Neural cell (in vitro differentiated cells): Measurements from ENCODE around the gene AKT1S1. TPM values are rescaled to one million over a fixed set of nuclear protein-coding genes. Genes with fewer than 3 reads are reported as not detected.

Experiments
- H2AFZ ChIP-seq: fragments of 200-600, 300-800 bp; sonication (generic), shearing (Covaris generic); 2 replicates; pipeline ENCODE4 v1.6.0; 2014; ENCODE audit warnings: low read depth, mild to moderate bottlenecking, antibody characterized with exemption, low read length, moderate library complexity
- H3F3A ChIP-seq: fragments of 200-600 bp; shearing (Covaris generic); 2 replicates; pipeline ENCODE4 v1.6.1; 2016; ENCODE audit warnings: mild to moderate bottlenecking, moderate library complexity, mixed read lengths, antibody characterized with exemption, low read length; ENCODE audit not compliant: insufficient read depth, poor library complexity, severe bottlenecking
- H3K27ac ChIP-seq: fragments of 200-600, 300-800 bp; sonication (generic), shearing (Covaris generic); 2 replicates; pipeline ENCODE4 v1.5.1; 2014; ENCODE audit warnings: mild to moderate bottlenecking, low read length, moderate library complexity
- H3K27me3 ChIP-seq: fragments of 300-800, 200-600 bp; sonication (generic), shearing (Covaris generic); 2 replicates; pipeline ENCODE4 v1.6.0; 2014; ENCODE audit warnings: mild to moderate bottlenecking, low read depth, low read length, moderate library complexity; ENCODE audit not compliant: insufficient read depth
- H3K36me3 ChIP-seq: fragments of 300-800, 200-600 bp; sonication (generic), shearing (Covaris generic); 2 replicates; pipeline ENCODE4 v1.5.1; 2014; ENCODE audit warnings: mild to moderate bottlenecking, antibody characterized with exemption, low read length, moderate library complexity; ENCODE audit not compliant: insufficient read depth
- H3K4me2 ChIP-seq: fragments of 300-800, 200-600 bp; sonication (generic), shearing (Covaris generic); 2 replicates; pipeline ENCODE4 v1.6.0; 2014; ENCODE audit warnings: mild to moderate bottlenecking, low read length
- H3K4me3 ChIP-seq: fragments of 300-800, 200-600 bp; sonication (generic), shearing (Covaris generic); 2 replicates; pipeline ENCODE4 v1.5.1; 2014; ENCODE audit warnings: mild to moderate bottlenecking, low read length, moderate library complexity
- H3K79me2 ChIP-seq: fragments of 200-600 bp; shearing (Covaris generic); replicated peaks from 2 replicates; pipeline ENCODE4 v1.6.0; 2014; ENCODE audit warnings: mild to moderate bottlenecking, low read length, moderate library complexity; ENCODE audit not compliant: insufficient read depth
- H3K9ac ChIP-seq: fragments of 300-800, 200-600 bp; sonication (generic), shearing (Covaris generic); 2 replicates; pipeline ENCODE4 v1.6.1; 2016; ENCODE audit warnings: mild to moderate bottlenecking, low read length, mixed read lengths
- H3K9me2 ChIP-seq: fragments of 200-600 bp; shearing (Covaris generic); 2 replicates; pipeline ENCODE4 v1.6.1; 2016; ENCODE audit warnings: mild to moderate bottlenecking, low read length, mixed read lengths; ENCODE audit not compliant: insufficient read depth
- H3K9me3 ChIP-seq: fragments of 200-600, 300-800 bp; sonication (generic), shearing (Covaris generic); 2 replicates; pipeline ENCODE4 v1.6.1; 2016; ENCODE audit warnings: mild to moderate bottlenecking, mixed run types, low read length, moderate library complexity, mixed read lengths
- H4K20me1 ChIP-seq: fragments of 200-600 bp; shearing (Covaris generic); 2 replicates; pipeline ENCODE4 v1.6.1; 2016; ENCODE audit warnings: mild to moderate bottlenecking, mixed run types; ENCODE audit not compliant: insufficient read depth
- EP300 ChIP-seq: fragments of 450-650 bp; conservative IDR thresholded peaks from 2 replicates; pipeline ENCODE4 v1.6.1; 2014; ENCODE audit warnings: antibody characterized with exemption, mild to moderate bottlenecking, moderate library complexity; ENCODE audit not compliant: poor library complexity, severe bottlenecking
- EZH2 ChIP-seq: fragments of 200-600, 300-800 bp; shearing (Covaris generic), sonication (generic); IDR thresholded peaks from 2 replicates; pipeline ENCODE4 v1.6.1; 2014; ENCODE audit warnings: antibody characterized with exemption, low read length, borderline replicate concordance, mild to moderate bottlenecking; ENCODE audit not compliant: insufficient read depth, poor library complexity, severe bottlenecking
- MXI1 ChIP-seq: fragments of 450-650 bp; conservative IDR thresholded peaks from 2 replicates; pipeline ENCODE4 v1.6.1; 2014; ENCODE audit warnings: antibody characterized with exemption, mild to moderate bottlenecking; ENCODE audit not compliant: poor library complexity, severe bottlenecking
- POLR2AphosphoS5 ChIP-seq: IDR thresholded peaks from 2 replicates; pipeline ENCODE4 v1.6.1; 2012
- RAD21 ChIP-seq: fragments of 450-650 bp; conservative IDR thresholded peaks from 2 replicates; pipeline ENCODE4 v1.6.1; 2014; ENCODE audit warnings: antibody characterized with exemption, mild to moderate bottlenecking, moderate library complexity
- REST ChIP-seq: IDR thresholded peaks from 2 replicates; pipeline ENCODE4 v1.6.1; 2012; ENCODE audit warnings: borderline replicate concordance
- TAF1 ChIP-seq: IDR thresholded peaks from 2 replicates; pipeline ENCODE4 v1.6.1; 2012; ENCODE audit warnings: low read depth
- polyA plus RNA-seq: library from polyadenylated mRNA; depleted of rRNA; stranded (reverse); fragments of >200 nt; gene quantifications from 2 replicates; pipeline ENCODE4 v1.2.3, GENCODE V29; 2014

Gene AKT1S1
- polyA plus RNA-seq, 1 donor from 2014 or later, result 4.8 TPM

- TF ChIP-seq REST (no peak), POLR2AphosphoS5 (no peak), EP300 (no peak), TAF1 (no peak), EZH2 (no peak)
- H3K27ac ChIP-seq, result no peak overlapping the region
- H3K4me2 ChIP-seq, result no peak overlapping the region
- H3K79me2 ChIP-seq, result peaks cover 14% of the 10 kb centered on the region
- no peaks in the 10 kb centered on the region for H3F3A ChIP-seq
- H3K36me3 ChIP-seq, result no peaks in the 10 kb centered on the region
- no peaks in the 10 kb centered on the region for H4K20me1 ChIP-seq
- H2AFZ ChIP-seq, result no peak overlapping the region
- no peaks in the 10 kb centered on the region for H3K9me3 ChIP-seq
- no peak overlapping the region for H3K4me3 ChIP-seq
- H3K9ac ChIP-seq, result no peak overlapping the region
- no peaks in the 10 kb centered on the region for H3K9me2 ChIP-seq
- no peaks in the 10 kb centered on the region for H3K27me3 ChIP-seq
These were observed 2.5 kb downstream of the AKT1S1 start for GRCh38 chr19:49874503-49875157.

GRCh38 chr19:49873834-49874233, 3.3 kb downstream of the AKT1S1 start:
- no peak overlapping the region for H3K9ac ChIP-seq
- H3K4me2 ChIP-seq, result no peak overlapping the region
- no peaks in the 10 kb centered on the region for H4K20me1 ChIP-seq
- H3K9me2 ChIP-seq, result no peaks in the 10 kb centered on the region
- H3K4me3 ChIP-seq, result no peak overlapping the region
- no peaks in the 10 kb centered on the region for H3K36me3 ChIP-seq
- H3K27ac ChIP-seq, result no peak overlapping the region
- H3K79me2 ChIP-seq, result peaks cover 14% of the 10 kb centered on the region
- H3K9me3 ChIP-seq, result no peaks in the 10 kb centered on the region
- no peak for TF ChIP-seq POLR2AphosphoS5
- TF ChIP-seq RAD21, result no peak
- no peak for TF ChIP-seq EZH2
- no peak for TF ChIP-seq MXI1
- no peak for TF ChIP-seq REST
- no peak overlapping the region for H2AFZ ChIP-seq
- H3F3A ChIP-seq, result no peaks in the 10 kb centered on the region
- H3K27me3 ChIP-seq, result no peaks in the 10 kb centered on the region
